ENCODE data around the gene ADCY7. TPM values are rescaled to one million over a fixed set of nuclear protein-coding genes. Genes with fewer than 3 reads are reported as not detected.

Gene ADCY7
- total RNA-seq, 1 donor from 2014 or later = 128 TPM

- intact Hi-C loops (cut with micrococcal nuclease) = no loop called here
- H3K36me3 Mint-ChIP-seq (ENCODE audit: low read depth) = peaks cover 54% of the 10 kb centered on the region
- DNase-seq = no peak
- ChIA-PET POLR2A (interaction anchor here (16.1 kb wide), 1 partner anchor 19 kb away, joined by 244 read pairs; the partner anchor contains the start of gene ADCY7), CTCF (no interaction called here)
- H3K27me3 Mint-ChIP-seq = no peaks in the 10 kb centered on the region
- H3K27ac Mint-ChIP-seq = no peak overlapping the region
- H3K4me1 Mint-ChIP-seq = peaks cover 34% of the 10 kb centered on the region
- ATAC-seq (ENCODE audit: low read depth) = no peak
- TF ChIP-seq CTCF (IDR thresholded peaks at IDR 0.05) = no peak
- H3K4me3 Mint-ChIP-seq = no peak overlapping the region
- no peaks in the 10 kb centered on the region for H3K9me3 Mint-ChIP-seq
Measured at GRCh38 chr16:50288026-50288425, 21.7 kb downstream of the ADCY7 start.

DNA sequence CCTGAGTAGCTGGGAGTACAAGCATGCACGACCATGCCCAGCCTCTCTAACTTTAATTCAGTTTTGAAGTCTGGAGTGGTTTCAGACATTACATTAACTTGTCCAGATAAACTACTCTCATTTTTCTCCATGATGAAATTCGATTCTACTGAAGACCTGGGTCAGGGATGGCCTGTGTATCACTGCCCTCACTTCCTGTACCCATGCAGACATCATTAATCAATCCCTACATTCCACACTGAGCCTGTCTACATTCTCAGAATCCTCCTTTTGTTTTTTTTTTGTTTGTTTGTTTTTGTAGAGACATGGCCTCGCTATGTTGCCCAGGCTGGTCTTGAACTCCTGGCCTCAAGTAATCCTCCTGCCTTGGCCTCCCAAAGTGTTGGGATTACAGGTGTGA is 22.6 kb downstream of the ADCY7 start:
- H3K9me3 Mint-ChIP-seq = no peaks in the 10 kb centered on the region
- no peak for ATAC-seq (ENCODE audit: low read depth)
- CTCF ChIA-PET = no interaction called here
- no peak for TF ChIP-seq CTCF (IDR thresholded peaks at IDR 0.05)
- intact Hi-C loops (cut with micrococcal nuclease) = no loop called here
- H3K4me3 Mint-ChIP-seq = no peak overlapping the region
- POLR2A ChIA-PET = no interaction called here
- peaks cover 61% of the 10 kb centered on the region for H3K36me3 Mint-ChIP-seq (ENCODE audit: low read depth)
- peaks cover 25% of the 10 kb centered on the region for H3K4me1 Mint-ChIP-seq
- no peak for DNase-seq
- H3K27me3 Mint-ChIP-seq = no peaks in the 10 kb centered on the region
- no peak overlapping the region for H3K27ac Mint-ChIP-seq

DNA sequence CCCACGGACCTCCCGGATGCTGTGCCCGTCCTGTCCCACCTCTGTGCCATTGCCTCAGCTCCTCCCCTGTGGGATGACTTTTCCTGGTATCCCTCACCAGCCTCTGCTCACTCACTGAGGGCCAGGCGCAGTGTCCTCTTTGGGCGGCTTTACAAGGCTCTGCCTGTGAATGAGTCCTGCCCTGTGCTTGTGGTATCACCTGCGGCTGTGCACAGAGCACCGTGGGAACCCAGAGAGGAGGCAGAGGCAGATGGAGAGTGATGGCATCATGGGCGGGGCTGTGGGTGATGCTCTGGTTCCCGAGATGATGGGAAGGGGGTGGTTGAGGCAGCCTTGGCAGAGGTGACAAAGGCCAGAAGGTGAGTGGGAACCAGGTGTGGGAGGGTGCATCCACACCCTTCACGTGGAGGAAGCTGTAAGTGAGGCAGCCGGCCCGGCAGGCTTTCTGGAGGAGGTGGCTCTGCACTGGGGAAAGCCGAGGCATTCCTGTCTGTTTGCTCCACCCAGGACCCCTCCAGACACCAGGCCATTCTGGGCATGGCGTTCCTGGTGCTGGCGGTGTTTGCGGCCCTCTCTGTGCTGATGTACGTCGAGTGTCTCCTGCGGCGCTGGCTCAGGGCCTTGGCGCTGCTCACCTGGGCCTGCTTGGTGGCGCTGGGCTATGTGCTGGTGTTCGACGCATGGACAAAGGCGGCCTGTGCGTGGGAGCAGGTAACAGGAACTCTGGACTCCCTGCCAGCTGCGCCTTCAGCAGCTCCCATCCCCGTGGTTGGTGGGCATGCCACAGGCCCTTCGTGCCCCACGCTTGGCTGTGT is 23.8 kb downstream of the ADCY7 start:
- no peak for TF ChIP-seq CTCF (IDR thresholded peaks at IDR 0.05)
- H3K36me3 Mint-ChIP-seq (ENCODE audit: low read depth) = peaks cover 65% of the 10 kb centered on the region
- H3K4me3 Mint-ChIP-seq = no peak overlapping the region
- H3K27ac Mint-ChIP-seq = no peak overlapping the region
- ChIA-PET CTCF (no interaction called here), POLR2A (no interaction called here)
- DNase-seq (no peak), ATAC-seq (ENCODE audit: low read depth) (no peak)
- no peaks in the 10 kb centered on the region for H3K9me3 Mint-ChIP-seq
- intact Hi-C loops (cut with micrococcal nuclease) = no loop called here
- no peaks in the 10 kb centered on the region for H3K27me3 Mint-ChIP-seq
- peaks cover 12% of the 10 kb centered on the region for H3K4me1 Mint-ChIP-seq

DNA sequence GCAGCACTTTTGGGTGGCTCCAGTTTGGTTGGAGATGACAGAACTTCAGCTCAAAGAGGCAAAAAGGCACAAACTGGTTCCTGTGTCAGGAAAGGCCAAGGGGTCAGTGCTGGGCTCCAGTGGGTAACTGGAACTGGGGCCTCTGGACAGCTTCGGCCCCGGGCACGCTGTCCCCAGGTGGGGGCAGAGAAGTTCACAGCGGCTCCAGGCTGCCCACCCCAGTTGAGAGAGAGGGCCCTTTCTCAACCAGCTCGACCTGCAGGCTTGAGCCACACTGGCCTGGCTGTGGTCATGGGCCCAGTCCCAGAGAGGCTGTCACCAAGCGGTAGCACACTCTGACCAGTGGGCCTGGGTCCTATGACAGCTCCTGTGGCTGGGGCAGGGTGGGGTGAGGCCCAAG is 24.5 kb downstream of the ADCY7 start:
- CTCF ChIA-PET = no interaction called here
- intact Hi-C loops (cut with micrococcal nuclease) = no loop called here
- H3K27ac Mint-ChIP-seq = no peak overlapping the region
- POLR2A ChIA-PET = no interaction called here
- no peaks in the 10 kb centered on the region for H3K27me3 Mint-ChIP-seq
- no peaks in the 10 kb centered on the region for H3K9me3 Mint-ChIP-seq
- no peak for TF ChIP-seq CTCF (IDR thresholded peaks at IDR 0.05)
- ATAC-seq (ENCODE audit: low read depth) (no peak), DNase-seq (no peak)
- H3K4me3 Mint-ChIP-seq = no peak overlapping the region
- peaks cover 9% of the 10 kb centered on the region for H3K4me1 Mint-ChIP-seq
- peaks cover 71% of the 10 kb centered on the region for H3K36me3 Mint-ChIP-seq (ENCODE audit: low read depth)

DNA sequence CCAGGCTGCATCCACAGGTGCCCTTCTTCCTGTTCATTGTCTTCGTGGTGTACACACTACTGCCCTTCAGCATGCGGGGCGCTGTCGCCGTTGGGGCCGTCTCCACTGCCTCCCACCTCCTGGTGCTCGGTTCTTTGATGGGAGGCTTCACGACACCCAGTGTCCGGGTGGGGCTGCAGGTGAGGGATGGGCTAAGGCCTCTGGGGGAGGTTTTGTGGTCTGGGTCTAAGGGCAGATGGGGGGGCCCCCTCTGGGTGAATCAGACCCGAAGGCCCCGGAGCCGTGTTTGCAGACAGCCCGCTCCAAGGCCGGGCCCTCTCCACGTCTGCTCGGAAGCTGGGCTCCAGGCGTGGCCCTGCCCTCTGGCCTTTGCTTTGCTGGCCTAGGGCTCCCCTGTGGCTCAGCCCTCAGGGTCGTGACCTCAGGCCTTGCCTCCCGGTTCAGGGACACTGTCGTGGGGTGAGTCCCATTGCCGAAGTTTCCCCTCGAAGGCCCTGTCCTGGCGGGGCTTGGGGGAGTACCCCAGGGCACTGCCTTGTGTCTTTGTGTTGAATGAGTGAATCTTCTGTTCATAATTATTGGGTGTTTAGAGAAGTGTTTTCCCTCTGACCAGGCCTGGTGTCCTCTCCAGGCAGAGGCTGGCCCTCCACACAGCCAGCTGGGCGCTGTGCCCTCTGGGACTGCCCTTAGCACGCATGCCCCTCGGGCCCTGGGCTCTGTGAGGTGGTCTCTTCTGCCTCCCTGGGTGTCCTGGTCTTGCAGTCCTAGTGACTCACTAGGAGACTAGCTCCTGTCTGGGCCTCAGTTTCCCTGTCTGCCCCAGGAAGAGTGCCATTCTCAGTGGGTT is 25.6 kb downstream of the ADCY7 start:
- ATAC-seq (ENCODE audit: low read depth) (no peak), DNase-seq (no peak)
- intact Hi-C loops (cut with micrococcal nuclease) = no loop called here
- TF ChIP-seq CTCF (IDR thresholded peaks at IDR 0.05) = no peak
- H3K9me3 Mint-ChIP-seq = no peaks in the 10 kb centered on the region
- POLR2A ChIA-PET = no interaction called here
- CTCF ChIA-PET = no interaction called here
- H3K27ac Mint-ChIP-seq = no peak overlapping the region
- H3K4me1 Mint-ChIP-seq = peaks cover 7% of the 10 kb centered on the region
- H3K27me3 Mint-ChIP-seq = no peaks in the 10 kb centered on the region
- H3K4me3 Mint-ChIP-seq = no peak overlapping the region
- H3K36me3 Mint-ChIP-seq (ENCODE audit: low read depth) = peaks cover 73% of the 10 kb centered on the region

Measured in activated B cell treated with CpG ODN at 0.5 μM for 24 hours (primary cell).